Thoracic aorta (tissue), 2 donors: Measurements from ENCODE around the gene UBAC2. TPM values are rescaled to one million over a fixed set of nuclear protein-coding genes. Genes with fewer than 3 reads are reported as not detected.

ENCODE experiments used
- ATAC-seq: fragments of 150-250 bp; one replicate; pipeline ENCODE4 v1.8.0; 2017; ENCODE audit warnings: low read depth; ENCODE audit not compliant: insufficient number of reproducible peaks, low FRiP score
- DNase-seq: peaks from one replicate; pipeline ENCODE4 v3.0.0-alpha.2; 2020; ENCODE audit warnings: low spot score
- H3K27ac ChIP-seq, 2 donors: fragments of 200-600 bp; sonication (generic); 1 replicate in 1 of 2; 2 replicates in 1 of 2; pipeline ENCODE4 v1.5.1; 2016; ENCODE audit warnings: mild to moderate bottlenecking in 2 of 2, moderate library complexity in 2 of 2
- H3K27me3 ChIP-seq: fragments of 200-600 bp; sonication (generic); replicated peaks from 2 replicates; pipeline ENCODE4 v1.6.0; 2016; ENCODE audit warnings: mild to moderate bottlenecking; ENCODE audit not compliant: insufficient read depth
- H3K36me3 ChIP-seq: fragments of 200-600 bp; sonication (generic); one replicate; pipeline ENCODE4 v1.5.1; 2016
- H3K4me1 ChIP-seq, 2 donors: fragments of 200-600 bp; sonication (generic); 1 replicate in 1 of 2; 2 replicates in 1 of 2; pipeline versions ENCODE4 v1.5.1 to v1.6.0; 2016; ENCODE audit warnings: low read depth in 2 of 2, mild to moderate bottlenecking in 1 of 2; ENCODE audit not compliant: control insufficient read depth in 1 of 2
- H3K4me3 ChIP-seq: fragments of 200-600 bp; sonication (generic); 2 replicates; pipeline ENCODE4 v1.5.1; 2016; ENCODE audit warnings: mild to moderate bottlenecking
- H3K9me3 ChIP-seq: fragments of 200-600 bp; sonication (generic); 2 replicates; pipeline ENCODE4 v1.5.1; 2016
- total RNA-seq, 2 donors: library from RNA; depleted of rRNA; stranded (reverse); fragments of >200 nt; gene quantifications; one replicate each; pipeline versions ENCODE4 v1.1.0 to v1.2.3, GENCODE V29; 2016
- TF ChIP-seq, protein P1 (sequence below): fragments of 200-600 bp; sonication (generic); IDR thresholded peaks from one replicate; pipeline ENCODE4 v1.5.1; 2019; ENCODE audit warnings: antibody characterized with exemption

Gene UBAC2
- total RNA-seq, 2 donors from 2014 or later: 41.3 to 49.7 TPM

DNA sequence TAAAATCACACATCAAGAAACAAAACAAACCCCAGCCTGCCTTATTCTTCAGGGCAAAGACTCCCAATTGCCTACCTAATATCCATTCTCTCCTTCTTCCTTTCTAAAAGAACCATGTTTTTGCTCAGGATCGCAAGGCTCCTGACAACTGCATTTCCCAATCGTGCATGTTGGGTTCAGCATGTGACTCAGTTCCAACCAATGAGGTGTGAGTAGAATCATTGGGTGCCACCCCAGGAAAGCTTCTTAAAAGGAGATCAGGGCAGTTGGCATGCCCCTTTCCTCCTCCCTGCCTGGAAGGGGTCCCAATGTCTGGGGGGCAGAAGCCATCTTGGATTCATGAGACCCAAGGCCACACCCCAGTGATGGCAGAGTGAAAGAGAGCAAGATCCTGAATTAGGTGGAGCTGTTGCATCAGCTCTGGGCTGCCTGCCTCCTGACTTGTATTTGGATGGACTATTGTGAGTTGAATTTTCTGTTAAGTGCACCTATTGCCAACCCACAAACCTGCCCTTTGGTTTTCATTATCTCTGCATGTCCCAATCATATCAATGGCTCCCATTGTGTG is 26.0 kb upstream of the UBAC2 start:
- H3K9me3 ChIP-seq: no peaks in the 10 kb centered on the region
- no peaks in the 10 kb centered on the region for H3K36me3 ChIP-seq
- H3K4me1 ChIP-seq: no peaks in the 10 kb centered on the region
- H3K27me3 ChIP-seq: no peaks in the 10 kb centered on the region
- TF ChIP-seq, protein P1, sequence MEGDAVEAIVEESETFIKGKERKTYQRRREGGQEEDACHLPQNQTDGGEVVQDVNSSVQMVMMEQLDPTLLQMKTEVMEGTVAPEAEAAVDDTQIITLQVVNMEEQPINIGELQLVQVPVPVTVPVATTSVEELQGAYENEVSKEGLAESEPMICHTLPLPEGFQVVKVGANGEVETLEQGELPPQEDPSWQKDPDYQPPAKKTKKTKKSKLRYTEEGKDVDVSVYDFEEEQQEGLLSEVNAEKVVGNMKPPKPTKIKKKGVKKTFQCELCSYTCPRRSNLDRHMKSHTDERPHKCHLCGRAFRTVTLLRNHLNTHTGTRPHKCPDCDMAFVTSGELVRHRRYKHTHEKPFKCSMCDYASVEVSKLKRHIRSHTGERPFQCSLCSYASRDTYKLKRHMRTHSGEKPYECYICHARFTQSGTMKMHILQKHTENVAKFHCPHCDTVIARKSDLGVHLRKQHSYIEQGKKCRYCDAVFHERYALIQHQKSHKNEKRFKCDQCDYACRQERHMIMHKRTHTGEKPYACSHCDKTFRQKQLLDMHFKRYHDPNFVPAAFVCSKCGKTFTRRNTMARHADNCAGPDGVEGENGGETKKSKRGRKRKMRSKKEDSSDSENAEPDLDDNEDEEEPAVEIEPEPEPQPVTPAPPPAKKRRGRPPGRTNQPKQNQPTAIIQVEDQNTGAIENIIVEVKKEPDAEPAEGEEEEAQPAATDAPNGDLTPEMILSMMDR: no peak
- DNase-seq (no peak), ATAC-seq (no peak)
- H3K4me3 ChIP-seq: no peak overlapping the region
- H3K27ac ChIP-seq: no peak overlapping the region

DNA sequence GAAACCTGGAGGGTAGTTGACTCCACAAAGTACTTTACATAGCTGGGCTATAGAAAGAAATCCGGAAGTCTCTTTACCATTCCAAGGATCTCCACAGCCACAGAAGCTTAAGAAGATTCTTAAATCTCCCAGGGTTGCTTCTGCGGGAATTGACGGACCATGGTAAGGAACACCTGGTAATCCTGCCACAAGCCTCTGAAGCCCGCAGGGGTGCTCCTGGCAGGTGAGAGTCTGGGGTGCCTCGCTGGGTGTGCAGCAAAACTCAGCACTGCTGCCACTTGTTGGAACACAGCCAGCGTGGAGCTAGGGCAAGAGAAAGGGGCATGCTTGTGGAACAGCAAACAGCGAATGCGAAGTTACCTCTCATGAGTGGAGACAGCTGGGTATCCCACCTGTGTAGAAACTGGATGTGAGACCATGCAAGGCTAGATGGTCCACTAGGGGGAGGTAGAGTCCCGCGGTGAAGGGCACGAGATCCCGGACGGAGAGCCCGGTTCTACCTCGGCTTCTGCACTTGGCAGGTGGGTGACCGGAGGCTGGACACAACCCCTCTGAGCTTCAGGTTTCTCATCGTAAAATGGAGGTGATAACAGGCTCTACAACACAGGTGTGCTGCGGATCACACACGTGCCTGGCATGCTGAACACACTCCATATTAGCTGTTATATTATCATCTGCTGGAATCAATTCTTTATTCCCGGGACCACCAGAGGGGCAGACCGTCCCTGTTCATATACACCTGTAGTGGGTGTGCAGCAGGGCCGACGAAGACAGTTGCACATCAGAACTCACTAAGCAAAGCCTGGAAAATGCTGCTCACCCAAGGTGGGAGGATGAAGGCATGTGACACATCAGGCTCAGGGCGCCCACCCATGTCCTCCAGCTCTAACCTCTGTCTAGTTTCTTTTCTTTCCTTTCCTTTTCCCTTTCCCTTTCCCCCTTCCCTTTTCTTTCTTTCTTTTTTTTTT is 24.1 kb upstream of the UBAC2 start:
- no peak overlapping the region for H3K4me3 ChIP-seq
- no peak overlapping the region for H3K27ac ChIP-seq
- no peaks in the 10 kb centered on the region for H3K36me3 ChIP-seq
- DNase-seq (no peak), ATAC-seq (no peak)
- H3K9me3 ChIP-seq: no peaks in the 10 kb centered on the region
- TF ChIP-seq, protein P1: peak; percentile 87
- H3K27me3 ChIP-seq: no peaks in the 10 kb centered on the region
- H3K4me1 ChIP-seq: no peaks in the 10 kb centered on the region

DNA sequence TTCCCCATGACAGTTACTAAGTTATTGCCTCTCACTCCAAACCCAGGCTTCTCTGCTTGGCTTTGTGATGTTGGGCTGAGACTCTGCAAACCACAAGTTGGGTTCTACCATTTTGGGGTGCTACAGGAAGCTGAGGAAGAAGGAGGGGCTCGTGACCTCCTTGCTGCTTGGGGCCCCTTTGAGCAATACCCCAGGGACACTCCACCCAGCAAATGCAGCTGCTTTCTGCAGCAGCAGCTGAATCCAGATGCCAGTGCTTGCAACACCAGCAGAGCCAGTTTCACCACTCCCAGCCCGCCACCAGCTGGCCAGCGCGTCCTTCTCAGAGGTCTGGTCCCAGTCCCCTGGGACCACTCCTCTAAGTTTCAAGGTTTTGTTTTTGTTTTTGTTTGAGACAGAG is 22.0 kb upstream of the UBAC2 start:
- H3K9me3 ChIP-seq: no peaks in the 10 kb centered on the region
- H3K36me3 ChIP-seq: no peaks in the 10 kb centered on the region
- no peak overlapping the region for H3K27ac ChIP-seq
- ATAC-seq: no peak
- DNase-seq: no peak
- TF ChIP-seq, protein P1: no peak
- no peak overlapping the region for H3K4me3 ChIP-seq
- no peaks in the 10 kb centered on the region for H3K27me3 ChIP-seq
- H3K4me1 ChIP-seq: no peaks in the 10 kb centered on the region

DNA sequence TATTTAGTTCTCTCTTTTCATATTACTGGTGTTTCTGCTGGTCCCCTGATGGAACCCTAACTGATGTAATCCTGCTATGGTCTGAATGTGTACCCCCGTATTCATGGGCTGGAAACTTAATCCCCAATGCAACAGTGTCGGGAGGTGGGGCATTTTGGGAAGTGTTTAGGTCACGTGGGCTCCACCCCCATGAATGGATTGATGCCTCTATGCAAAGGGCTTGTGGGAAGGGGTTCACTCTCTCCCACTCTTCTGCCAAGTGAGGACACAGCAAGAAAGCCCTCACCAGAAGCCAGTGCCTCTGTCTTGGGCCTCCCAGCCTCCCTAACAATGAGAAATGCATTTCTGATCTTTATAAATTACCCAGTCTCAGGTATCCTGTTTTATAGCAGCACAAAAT is 21.2 kb upstream of the UBAC2 start:
- H3K4me1 ChIP-seq: no peaks in the 10 kb centered on the region
- no peak overlapping the region for H3K4me3 ChIP-seq
- ATAC-seq: no peak
- no peak for DNase-seq
- H3K36me3 ChIP-seq: no peaks in the 10 kb centered on the region
- no peaks in the 10 kb centered on the region for H3K27me3 ChIP-seq
- TF ChIP-seq, protein P1: no peak
- no peaks in the 10 kb centered on the region for H3K9me3 ChIP-seq
- no peak overlapping the region for H3K27ac ChIP-seq

DNA sequence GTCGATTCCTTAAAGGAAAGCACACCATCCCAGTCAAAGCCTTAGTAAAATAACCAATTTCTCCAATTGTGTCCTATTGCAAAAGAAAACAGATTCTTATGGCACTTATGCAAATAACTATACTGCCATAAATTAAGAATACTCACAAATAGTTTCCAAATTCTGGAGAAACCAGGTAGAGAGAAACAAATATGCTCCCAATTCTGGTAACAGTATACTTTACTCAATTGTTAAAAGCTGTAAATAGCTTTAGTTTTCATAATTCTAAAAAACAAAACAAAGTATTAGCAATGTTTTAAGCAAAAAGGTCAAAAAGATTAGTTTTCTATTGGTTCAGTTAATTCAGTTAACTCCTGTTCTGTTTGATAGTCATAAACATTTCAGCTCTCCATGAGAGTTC is 18.2 kb upstream of the UBAC2 start:
- no peaks in the 10 kb centered on the region for H3K27me3 ChIP-seq
- TF ChIP-seq, protein P1: no peak
- no peak overlapping the region for H3K4me3 ChIP-seq
- H3K9me3 ChIP-seq: no peaks in the 10 kb centered on the region
- ATAC-seq (no peak), DNase-seq (no peak)
- H3K27ac ChIP-seq: no peak overlapping the region
- H3K4me1 ChIP-seq: no peaks in the 10 kb centered on the region
- no peaks in the 10 kb centered on the region for H3K36me3 ChIP-seq
